ENCODE results near the gene LIN7A.
"Not testable (repeated sequence)": the region's sequence is repeated elsewhere in the genome, so short reads cannot be mapped to it uniquely, and the experiment has no call there.

Gene LIN7A

GRCh38 chr12:80805106-80805505, 132.6 kb downstream of the LIN7A start:
- no peak for DNase-seq

GRCh38 chr12:80802652-80803400, 134.9 kb downstream of the LIN7A start:
- DNase-seq = no peak

- no peak for DNase-seq
Measured at GRCh38 chr12:80798281-80798680, 139.5 kb downstream of the LIN7A start.

GRCh38 chr12:80794551-80794950, 143.2 kb downstream of the LIN7A start:
- DNase-seq = no peak

- DNase-seq = no peak
Measured at GRCh38 chr12:80792861-80793260, 144.9 kb downstream of the LIN7A start.

GRCh38 chr12:80791863-80792262, 145.9 kb downstream of the LIN7A start:
- DNase-seq = no peak

GRCh38 chr12:80788407-80788806, 149.3 kb downstream of the LIN7A start:
- DNase-seq = not testable (repeated sequence)

GRCh38 chr12:80782963-80783470, 154.7 kb downstream of the LIN7A start:
- DNase-seq = not testable (repeated sequence)

GRCh38 chr12:80781313-80781712, 156.4 kb downstream of the LIN7A start:
- no peak for DNase-seq

GRCh38 chr12:80780746-80781145, 157.0 kb downstream of the LIN7A start:
- no peak for DNase-seq

GRCh38 chr12:80778005-80778541, 159.7 kb downstream of the LIN7A start:
- no peak for DNase-seq

- DNase-seq = no peak
Measured at GRCh38 chr12:80777587-80777986, 160.1 kb downstream of the LIN7A start.

GRCh38 chr12:80776706-80777105, 161.0 kb downstream of the LIN7A start:
- DNase-seq = no peak

- DNase-seq = no peak
Measured at GRCh38 chr12:80770958-80771357, 166.8 kb downstream of the LIN7A start.

- no peak for DNase-seq
Measured at GRCh38 chr12:80769553-80770140, 168.1 kb downstream of the LIN7A start.

GRCh38 chr12:80766897-80767296, 170.8 kb downstream of the LIN7A start:
- DNase-seq = no peak

GRCh38 chr12:80766210-80766609, 171.5 kb downstream of the LIN7A start:
- DNase-seq = no peak

GRCh38 chr12:80763874-80764273, 173.9 kb downstream of the LIN7A start:
- DNase-seq = no peak

- no peak for DNase-seq
Measured at GRCh38 chr12:80761838-80762237, 175.9 kb downstream of the LIN7A start.

- no peak for DNase-seq
Measured at GRCh38 chr12:80756875-80757274, 180.9 kb downstream of the LIN7A start.

- no peak for DNase-seq
Measured at GRCh38 chr12:80754274-80754673, 183.5 kb downstream of the LIN7A start.

GRCh38 chr12:80752464-80752863, 185.3 kb downstream of the LIN7A start:
- no peak for DNase-seq

GRCh38 chr12:80749456-80749855, 188.3 kb downstream of the LIN7A start:
- DNase-seq = no peak

GRCh38 chr12:80747800-80748199, 189.9 kb downstream of the LIN7A start:
- DNase-seq = no peak
